Osteoblast (primary cell): Measurements from ENCODE around the gene C1QL3. TPM values are rescaled to one million over a fixed set of nuclear protein-coding genes. Genes with fewer than 3 reads are reported as not detected.

Experiments used
- DNase-seq: peaks from one replicate; pipeline ENCODE4 v3.0.0; 2011; ENCODE audit warnings: low spot score, mixed read lengths; ENCODE audit not compliant: insufficient read length; ENCODE audit errors: missing footprints
- H2AFZ ChIP-seq: 2 replicates; pipeline ENCODE4 v1.6.0; 2011; ENCODE audit warnings: mild to moderate bottlenecking, low read length
- H3K27ac ChIP-seq: 2 replicates; pipeline ENCODE4 v1.5.1; 2011; ENCODE audit warnings: mild to moderate bottlenecking, low read depth, low read length, moderate library complexity
- H3K27me3 ChIP-seq: 2 replicates; pipeline ENCODE4 v1.6.0; 2012; ENCODE audit warnings: mild to moderate bottlenecking, control low read depth, inconsistent platforms, low read length, moderate library complexity; ENCODE audit not compliant: insufficient read depth
- H3K36me3 ChIP-seq: 2 replicates; pipeline ENCODE4 v1.5.1; 2011; ENCODE audit warnings: mild to moderate bottlenecking, low read length, control low read depth, moderate library complexity; ENCODE audit not compliant: insufficient read depth
- H3K4me1 ChIP-seq: 2 replicates; pipeline ENCODE4 v1.5.1; 2011; ENCODE audit warnings: mild to moderate bottlenecking, low read length, control low read depth, moderate library complexity; ENCODE audit not compliant: insufficient read depth
- H3K4me2 ChIP-seq: 2 replicates; pipeline ENCODE4 v1.6.0; 2011; ENCODE audit warnings: mild to moderate bottlenecking, low read length; ENCODE audit not compliant: insufficient read depth
- H3K4me3 ChIP-seq: fragments of 200-600 bp; sonication (generic); 3 replicates; pipeline ENCODE4 v1.5.1; 2012; ENCODE audit warnings: mild to moderate bottlenecking, low read length, inconsistent platforms; ENCODE audit not compliant: insufficient read depth
- H3K79me2 ChIP-seq: 2 replicates; pipeline ENCODE4 v1.6.0; 2012; ENCODE audit warnings: mild to moderate bottlenecking, low read length, control low read depth, inconsistent platforms; ENCODE audit not compliant: insufficient read depth
- H3K9me3 ChIP-seq: 2 replicates; pipeline ENCODE4 v1.5.1; 2011; ENCODE audit warnings: low read depth, low read length, control low read depth
- H4K20me1 ChIP-seq: 2 replicates; pipeline ENCODE4 v1.6.0; 2012; ENCODE audit warnings: mild to moderate bottlenecking, low read length, control low read depth; ENCODE audit not compliant: insufficient read depth
- CTCF ChIP-seq: IDR thresholded peaks from 2 replicates; pipeline ENCODE4 v1.5.1; 2011; ENCODE audit warnings: mild to moderate bottlenecking, low read depth, low read length, moderate library complexity; ENCODE audit errors: extremely low read depth
- total RNA-seq: library from RNA; depleted of rRNA; stranded (reverse); fragments of >200 nt; gene quantifications from 2 replicates; pipeline ENCODE4 v1.2.3, GENCODE V29; 2012

The C1QL3 gene
- total RNA-seq, 1 donor = not detected

- Histone ChIP-seq H3K4me3 (no peak overlapping the region), H3K4me2 (no peak overlapping the region), H3K4me1 (no peaks in the 10 kb centered on the region), H3K9me3 (no peaks in the 10 kb centered on the region), H3K36me3 (no peaks in the 10 kb centered on the region), H3K27me3 (no peaks in the 10 kb centered on the region), H3K79me2 (no peaks in the 10 kb centered on the region), H2AFZ (no peak overlapping the region), H4K20me1 (no peaks in the 10 kb centered on the region), H3K27ac (no peak overlapping the region)
- no peak for DNase-seq
- no peak for TF ChIP-seq CTCF
These were observed 22.9 kb upstream of the C1QL3 start for GRCh38 chr10:16544591-16544990.

- Histone ChIP-seq H3K36me3 (no peaks in the 10 kb centered on the region), H4K20me1 (no peaks in the 10 kb centered on the region), H3K27me3 (no peaks in the 10 kb centered on the region), H3K4me2 (no peak overlapping the region), H3K4me3 (no peak overlapping the region), H2AFZ (no peak overlapping the region), H3K4me1 (no peaks in the 10 kb centered on the region), H3K27ac (no peak overlapping the region), H3K9me3 (no peaks in the 10 kb centered on the region), H3K79me2 (no peaks in the 10 kb centered on the region)
- TF ChIP-seq CTCF = no peak
- no peak for DNase-seq
These were observed 22.4 kb upstream of the C1QL3 start for GRCh38 chr10:16544099-16544498.

- DNase-seq = no peak
- no peak for TF ChIP-seq CTCF
- Histone ChIP-seq H3K27ac (no peak overlapping the region), H3K79me2 (no peaks in the 10 kb centered on the region), H3K4me3 (no peak overlapping the region), H2AFZ (no peak overlapping the region), H4K20me1 (no peaks in the 10 kb centered on the region), H3K36me3 (no peaks in the 10 kb centered on the region), H3K4me2 (no peak overlapping the region), H3K9me3 (no peaks in the 10 kb centered on the region), H3K27me3 (no peaks in the 10 kb centered on the region), H3K4me1 (no peaks in the 10 kb centered on the region)
These were observed 14.5 kb upstream of the C1QL3 start for GRCh38 chr10:16536155-16536554.

GRCh38 chr10:16529853-16530252 lies 8.2 kb upstream of the C1QL3 start:
- Histone ChIP-seq H3K4me1 (no peaks in the 10 kb centered on the region), H3K4me2 (no peak overlapping the region), H3K36me3 (no peaks in the 10 kb centered on the region), H4K20me1 (no peaks in the 10 kb centered on the region), H3K79me2 (no peaks in the 10 kb centered on the region), H3K9me3 (no peaks in the 10 kb centered on the region), H3K27ac (no peak overlapping the region), H2AFZ (no peak overlapping the region), H3K27me3 (no peaks in the 10 kb centered on the region), H3K4me3 (no peak overlapping the region)
- no peak for DNase-seq
- TF ChIP-seq CTCF = no peak
